Esophagus (tissue), 2 donors: ENCODE measurements around the gene TMEM26. TPM values are rescaled to one million over a fixed set of nuclear protein-coding genes. Genes with fewer than 3 reads are reported as not detected.

Experiments
- H3K27ac ChIP-seq, 2 donors: one replicate each; pipeline ENCODE4 v1.5.1; 2013; ENCODE audit warnings: low read depth in 2 of 2, mild to moderate bottlenecking in 2 of 2, inconsistent platforms in 1 of 2, low read length in 1 of 2, moderate library complexity in 1 of 2
- H3K27me3 ChIP-seq, 2 donors: one replicate each; pipeline ENCODE4 v1.6.1; 2013; ENCODE audit warnings: low read length in 2 of 2, control low read depth in 1 of 2, mild to moderate bottlenecking in 1 of 2; ENCODE audit not compliant: insufficient read depth in 2 of 2, control insufficient read depth in 1 of 2
- H3K36me3 ChIP-seq, 2 donors: one replicate each; pipeline ENCODE4 v1.6.1; 2013; ENCODE audit warnings: low read length in 1 of 2; ENCODE audit not compliant: control insufficient read depth in 2 of 2, insufficient read depth in 2 of 2
- H3K4me1 ChIP-seq, 2 donors: one replicate each; pipeline ENCODE4 v1.6.1; 2013; ENCODE audit warnings: low read length in 1 of 2; ENCODE audit not compliant: control insufficient read depth in 2 of 2, insufficient read depth in 2 of 2
- H3K4me3 ChIP-seq, 2 donors: one replicate each; pipeline ENCODE4 v1.5.1; 2013; ENCODE audit warnings: low read length in 2 of 2, mild to moderate bottlenecking in 2 of 2, low read depth in 1 of 2, moderate library complexity in 1 of 2
- H3K9me3 ChIP-seq, 2 donors: one replicate each; pipeline ENCODE4 v1.6.1; 2013; ENCODE audit warnings: mild to moderate bottlenecking in 2 of 2, low read depth in 1 of 2, low read length in 1 of 2, moderate library complexity in 1 of 2; ENCODE audit not compliant: control insufficient read depth in 2 of 2, insufficient read depth in 1 of 2
- WGBS, 2 donors: extraction: QIAGEN DNeasy Blood & Tissue Kit; methylation state at CpG; one replicate each; pipeline ENCODE4 v1.1.7; 2013; 5-methylcytosine and 5-hydroxymethylcytosine counted together
- polyA plus RNA-seq, 2 donors: library from polyadenylated mRNA; stranded (reverse); fragments of 200-250 nt; gene quantifications; one replicate each; pipeline ENCODE4 v1.2.3, GENCODE V29; 2013
- donor health status: healthy with polysubstance abuse.
- donor health status: Bipolar disorder and iron deficiency.

Gene TMEM26
- polyA plus RNA-seq, 2 donors, result 0.02 to 0.08 TPM

DNA sequence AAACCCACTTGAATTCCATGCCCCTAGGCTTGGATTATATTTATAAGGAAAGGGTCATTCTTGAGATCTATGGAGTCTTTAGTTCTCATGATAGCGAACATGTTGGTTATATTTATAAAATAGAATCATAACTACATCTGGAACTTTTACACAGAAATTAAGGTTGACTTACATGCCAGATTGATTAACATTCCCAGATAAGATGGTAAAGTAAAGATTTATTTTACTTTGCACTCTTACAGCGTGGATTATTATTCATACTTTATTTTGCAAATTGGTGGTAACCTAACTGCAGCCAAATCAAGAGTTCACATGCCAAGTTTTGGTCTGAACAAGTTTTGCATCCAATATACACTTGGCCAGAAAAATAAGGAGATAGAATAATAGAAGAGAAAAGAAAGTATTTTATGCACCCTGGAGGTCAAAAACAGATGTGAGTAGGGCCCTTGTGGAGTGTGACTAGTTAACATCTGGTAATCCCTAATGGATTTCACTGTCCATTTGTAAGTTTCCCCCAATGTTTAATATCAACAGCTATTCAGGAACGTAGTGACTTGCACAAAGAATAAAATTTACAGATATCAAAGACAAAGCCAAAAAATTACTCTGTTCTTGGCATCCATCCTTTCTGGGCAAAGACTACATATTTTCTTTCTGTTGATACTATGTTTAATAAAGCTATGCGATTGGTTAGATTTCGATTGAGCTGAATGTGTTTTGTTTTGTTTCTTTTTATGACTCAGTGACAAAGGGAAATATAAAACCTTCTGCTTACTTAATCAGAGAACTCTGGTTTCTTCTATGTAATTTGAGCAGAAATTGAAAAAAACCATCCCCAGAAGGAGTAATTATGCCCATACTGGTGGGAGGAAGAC is 10.1 kb upstream of the TMEM26 start:
- Histone ChIP-seq H3K9me3 (no peaks in the 10 kb centered on the region), H3K4me1 (no peaks in the 10 kb centered on the region), H3K27me3 (no peaks in the 10 kb centered on the region), H3K36me3 (no peaks in the 10 kb centered on the region), H3K4me3 (no peak overlapping the region), H3K27ac (no peak overlapping the region)
- WGBS, 2 donors, result 23 to 48% methylated on average over 5 of the region's 5 CpGs

DNA sequence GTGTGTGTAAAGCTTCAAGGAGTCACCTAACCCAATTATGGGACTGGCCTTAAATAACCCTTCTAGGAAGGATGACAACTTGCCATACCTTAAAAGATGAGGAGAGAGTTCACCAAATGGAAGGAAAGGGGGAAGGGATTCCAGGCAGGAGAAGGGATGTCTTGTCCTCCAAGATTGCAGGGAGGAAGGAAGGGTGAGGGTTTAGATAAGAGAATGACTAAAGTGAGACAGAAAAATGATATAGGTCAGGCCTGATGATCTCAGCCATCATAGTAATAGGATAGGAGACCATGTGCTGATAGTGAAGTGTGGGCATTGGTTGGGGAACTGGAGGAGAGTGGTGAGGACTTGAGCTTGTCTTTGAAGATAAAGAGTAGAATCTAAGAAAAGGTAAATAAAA is 7.7 kb upstream of the TMEM26 start:
- H3K27me3 ChIP-seq, result no peaks in the 10 kb centered on the region
- H3K9me3 ChIP-seq, result no peaks in the 10 kb centered on the region
- no peaks in the 10 kb centered on the region for H3K4me1 ChIP-seq
- no peaks in the 10 kb centered on the region for H3K36me3 ChIP-seq
- no peak overlapping the region for H3K27ac ChIP-seq
- no peak overlapping the region for H3K4me3 ChIP-seq

DNA sequence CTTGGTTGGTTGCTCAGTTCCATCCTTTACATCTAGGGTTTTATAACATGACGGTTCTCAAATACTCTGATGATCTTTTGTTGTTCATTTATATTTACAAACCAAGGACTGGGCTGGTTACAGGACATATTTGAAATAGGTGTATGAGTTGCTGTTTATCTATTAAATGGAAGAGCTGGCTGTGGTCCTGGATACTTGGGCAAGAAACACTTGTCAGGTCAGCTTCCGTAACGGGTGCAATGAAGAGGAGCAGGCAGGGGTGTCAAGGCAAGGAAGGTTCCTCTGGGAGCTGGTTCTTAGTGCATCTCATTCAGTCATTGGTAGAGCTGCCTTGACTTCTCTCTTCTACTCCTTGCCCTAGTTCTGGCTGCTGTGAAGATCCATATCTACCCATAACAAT is 4.8 kb upstream of the TMEM26 start:
- Histone ChIP-seq H3K27ac (no peak overlapping the region), H3K9me3 (no peaks in the 10 kb centered on the region), H3K4me3 (no peak overlapping the region), H3K4me1 (peaks cover 0 to under 1% of the 10 kb centered on the region in 2 donors), H3K36me3 (no peaks in the 10 kb centered on the region), H3K27me3 (peaks cover 0 to under 1% of the 10 kb centered on the region in 2 donors)
- 91 to 98% methylated on average over 3 of the region's 3 CpGs for WGBS, 2 donors

DNA sequence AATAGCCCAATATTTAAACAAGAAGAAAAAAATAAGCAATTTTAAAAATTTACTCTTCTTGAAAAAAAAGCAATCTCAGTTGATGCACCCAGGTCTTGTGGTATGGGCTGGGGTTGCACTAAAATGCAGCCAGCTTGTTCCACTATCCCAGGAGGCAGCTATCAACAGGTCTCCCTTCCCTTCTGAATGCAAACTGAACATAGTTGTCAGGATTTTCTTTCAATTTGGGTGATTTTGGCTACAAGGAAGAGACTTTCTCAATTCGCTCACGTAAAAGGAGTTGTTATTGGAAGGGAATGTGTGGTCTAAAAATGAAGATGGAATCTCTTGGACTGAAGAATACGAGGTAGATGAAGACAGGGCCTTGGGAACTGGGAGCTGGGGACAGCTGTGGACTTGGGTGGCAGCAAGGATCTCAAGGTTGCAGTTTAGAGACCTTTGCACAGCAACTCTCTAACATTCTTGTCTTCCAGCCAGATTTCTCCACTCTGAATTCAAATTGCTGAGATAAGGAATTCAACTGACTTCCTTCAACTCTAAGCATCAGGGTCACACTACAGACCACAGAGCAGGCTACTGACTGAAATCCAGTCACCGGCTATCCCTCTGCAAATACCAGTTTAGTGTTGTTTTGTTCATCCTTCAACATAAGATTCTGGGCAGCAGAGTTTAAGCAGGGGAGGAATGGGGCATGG is 3.1 kb upstream of the TMEM26 start:
- Histone ChIP-seq H3K27me3 (peaks cover 0 to 5% of the 10 kb centered on the region in 2 donors), H3K9me3 (no peaks in the 10 kb centered on the region), H3K27ac (no peak overlapping the region), H3K36me3 (no peaks in the 10 kb centered on the region), H3K4me1 (peaks cover 6 to 10% of the 10 kb centered on the region in 2 donors), H3K4me3 (no peak overlapping the region)
- 65 to 81% methylated on average over 4 of the region's 4 CpGs for WGBS, 2 donors

DNA sequence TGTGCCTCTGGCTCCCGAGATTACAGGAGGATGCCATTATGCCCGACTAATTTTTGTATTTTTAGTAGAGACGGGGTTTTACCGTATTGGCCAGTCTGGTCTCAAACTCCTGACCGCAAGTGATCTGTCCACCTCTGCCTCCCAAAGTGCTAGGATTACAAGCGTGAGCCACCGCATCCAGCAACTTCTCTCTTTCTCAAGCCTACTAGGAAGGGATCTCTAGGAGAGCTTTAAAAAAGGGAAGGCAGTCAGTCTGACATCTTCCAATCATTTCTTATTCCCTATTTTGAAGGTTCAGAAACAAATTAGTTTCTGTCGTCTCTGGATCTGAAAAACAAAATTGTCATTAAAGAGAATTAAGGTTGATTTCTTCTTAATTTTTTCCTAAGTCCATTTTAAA is 2.5 kb upstream of the TMEM26 start:
- 92 to 95% methylated on average over 8 of the region's 8 CpGs for WGBS, 2 donors
- Histone ChIP-seq H3K27ac (no peak overlapping the region), H3K4me1 (peaks cover 6 to 10% of the 10 kb centered on the region in 2 donors), H3K9me3 (no peaks in the 10 kb centered on the region), H3K4me3 (no peak overlapping the region), H3K27me3 (peaks cover 0 to 5% of the 10 kb centered on the region in 2 donors), H3K36me3 (no peaks in the 10 kb centered on the region)

DNA sequence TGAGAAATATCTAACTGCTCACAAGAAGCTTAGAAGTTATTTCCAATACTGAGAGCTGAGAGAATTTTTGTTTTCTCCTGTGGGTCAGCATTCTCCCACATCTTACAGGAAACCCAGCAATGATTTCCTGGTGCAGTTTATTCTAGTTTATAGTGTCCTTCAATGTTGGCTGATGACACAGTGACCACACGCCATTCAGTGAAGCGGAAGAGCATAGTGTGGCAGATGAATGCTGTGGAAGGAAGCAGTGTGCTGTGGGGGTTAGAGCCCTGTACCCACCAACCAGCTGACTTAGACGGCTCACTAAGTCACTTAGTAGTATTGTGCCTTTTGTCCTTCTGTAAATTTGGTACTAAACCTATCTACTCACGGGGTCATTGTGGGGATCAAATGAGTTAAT is 1.4 kb upstream of the TMEM26 start:
- 87 to 89% methylated on average over 4 of the region's 4 CpGs for WGBS, 2 donors
- H3K9me3 ChIP-seq, result no peaks in the 10 kb centered on the region

DNA sequence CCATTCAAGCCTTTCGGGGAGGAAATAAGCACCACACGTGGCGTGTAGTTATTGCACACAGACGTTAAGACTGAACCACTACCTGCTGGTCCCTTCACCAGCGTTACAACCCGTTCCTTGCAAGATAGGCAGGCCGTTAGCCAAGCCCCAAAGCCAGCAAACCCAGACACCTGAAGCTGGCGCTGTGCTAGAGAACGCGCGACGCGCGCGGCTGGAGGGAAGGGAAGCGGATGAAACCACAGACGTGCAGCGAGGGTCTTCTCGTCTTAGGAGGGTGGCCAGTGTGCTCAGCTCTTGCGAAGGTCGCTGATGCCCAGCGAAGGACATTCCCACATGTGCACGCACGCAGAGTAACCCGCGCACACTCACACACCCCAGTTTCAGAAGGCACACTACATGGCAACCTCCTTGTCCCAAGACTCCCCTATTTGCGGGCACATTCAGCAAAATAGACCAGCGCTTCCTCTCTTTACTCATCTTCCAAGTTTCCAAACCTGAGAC is 980 bp downstream of the TMEM26 start:
- peak overlapping the region; percentile 37 to 44 for H3K4me3 ChIP-seq
- 12 to 15% methylated on average over 28 of the region's 28 CpGs for WGBS, 2 donors
- no peak overlapping the region for H3K27ac ChIP-seq

More for the DNA sequence above, 1.4 kb upstream of the TMEM26 start:
- Histone ChIP-seq H3K36me3 (no peaks in the 10 kb centered on the region), H3K27me3 (peaks cover 0 to 5% of the 10 kb centered on the region in 2 donors), H3K4me1 (peaks cover 6 to 10% of the 10 kb centered on the region in 2 donors), H3K27ac (no peak overlapping the region), H3K4me3 (no peak overlapping the region)

DNA sequence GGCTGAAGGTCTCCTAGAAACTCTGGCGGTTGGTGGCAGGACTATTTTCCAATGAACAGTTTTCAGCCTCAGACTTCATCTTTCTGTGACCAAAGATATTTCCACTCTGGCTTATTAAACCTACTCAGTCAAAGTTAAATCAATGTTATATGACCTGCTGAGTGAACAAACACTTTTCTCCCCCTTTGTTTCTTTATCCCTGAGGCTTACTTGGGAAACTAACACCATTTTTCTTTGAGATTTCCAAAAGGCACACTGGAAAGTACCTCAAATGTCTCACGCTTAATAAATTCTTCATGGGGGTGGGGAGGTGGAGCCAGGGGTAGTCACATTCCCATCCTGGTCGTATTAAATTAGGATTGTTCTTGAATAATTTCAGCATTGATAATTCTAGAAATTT is 1.8 kb downstream of the TMEM26 start:
- Histone ChIP-seq H3K9me3 (no peaks in the 10 kb centered on the region), H3K4me3 (no peak overlapping the region), H3K36me3 (no peaks in the 10 kb centered on the region), H3K27ac (no peak overlapping the region), H3K27me3 (peaks cover 0 to 5% of the 10 kb centered on the region in 2 donors), H3K4me1 (peaks cover 6 to 10% of the 10 kb centered on the region in 2 donors)
- WGBS, 2 donors, result 74 to 77% methylated on average over 3 of the region's 3 CpGs

More for the DNA sequence above, 980 bp downstream of the TMEM26 start:
- Histone ChIP-seq H3K27me3 (peaks cover 0 to 5% of the 10 kb centered on the region in 2 donors), H3K36me3 (no peaks in the 10 kb centered on the region), H3K9me3 (no peaks in the 10 kb centered on the region), H3K4me1 (peaks cover 6 to 10% of the 10 kb centered on the region in 2 donors)

DNA sequence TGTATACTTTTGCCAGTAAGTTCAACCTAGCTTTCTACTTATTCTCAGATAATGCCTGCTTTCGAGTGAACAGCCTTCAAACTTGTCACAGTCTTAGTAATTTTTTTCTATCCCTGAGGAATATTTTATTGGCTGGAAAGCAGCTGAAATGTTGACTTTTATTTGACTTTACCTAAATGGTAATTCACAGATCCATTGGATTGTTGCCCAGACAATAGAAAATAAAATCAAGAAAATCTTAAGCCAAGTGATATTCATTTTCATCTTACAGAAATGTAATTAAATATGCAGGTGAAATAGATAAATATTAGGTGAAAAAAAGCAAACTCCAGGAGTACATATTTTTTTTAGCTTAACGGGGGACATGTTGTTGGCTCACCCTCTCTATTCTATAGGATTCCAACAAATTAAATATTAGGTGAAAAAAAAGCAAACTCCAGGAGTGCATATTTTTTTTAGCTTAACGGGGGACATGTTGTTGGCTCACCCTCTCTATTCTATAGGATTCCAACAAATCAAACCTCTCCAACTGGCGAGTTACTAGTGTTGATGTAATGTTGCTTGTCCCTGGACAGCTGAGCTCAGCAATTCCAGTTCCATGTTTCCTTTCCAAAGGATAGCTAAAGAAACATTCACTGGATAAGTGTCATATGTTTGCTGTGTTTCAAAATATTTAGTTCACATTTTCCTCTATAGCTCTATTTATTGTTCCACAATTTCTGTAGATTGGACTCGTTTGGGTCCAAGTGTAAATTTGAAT is 4.2 kb downstream of the TMEM26 start:
- WGBS, 2 donors, result 61 to 64% methylated on average over 5 of the region's 5 CpGs
- Histone ChIP-seq H3K36me3 (no peaks in the 10 kb centered on the region), H3K4me3 (no peak overlapping the region), H3K27me3 (peaks cover 0 to 5% of the 10 kb centered on the region in 2 donors), H3K9me3 (no peaks in the 10 kb centered on the region), H3K27ac (no peak overlapping the region), H3K4me1 (peaks cover 6 to 10% of the 10 kb centered on the region in 2 donors)
